Activated B cell treated with CpG ODN at 0.5 μM for 24 hours (primary cell): ENCODE results near the gene RHO. TPM values are rescaled to one million over a fixed set of nuclear protein-coding genes. Genes with fewer than 3 reads are reported as not detected.

ENCODE experiments used
- ATAC-seq: fragments of 200-7000 bp; cut with Tn5 transposase; one replicate; pipeline ENCODE4 v1.10.0; 2021; ENCODE audit warnings: low read depth, mild to moderate bottlenecking, moderate library complexity
- CTCF ChIA-PET: fragments of 350-600 bp; sonication (Branson Sonifier 250); formaldehyde crosslinking; loops from one replicate; lab custom pipeline; 2021; ENCODE audit warnings: antibody characterized with exemption; lab: Charles Lee
- POLR2A ChIA-PET: fragments of 350-600 bp; sonication (Branson Sonifier 250); formaldehyde crosslinking; loops from one replicate; lab custom pipeline; 2021; ENCODE audit warnings: antibody characterized with exemption; lab: Charles Lee
- DNase-seq: peaks from one replicate; pipeline ENCODE4 v3.0.0; 2022
- H3K27ac Mint-ChIP-seq: one replicate; pipeline ENCODE4 v1.8.0; 2020; ENCODE audit warnings: mixed read lengths
- H3K27me3 Mint-ChIP-seq: one replicate; pipeline ENCODE4 v1.8.0; 2021; ENCODE audit warnings: mixed read lengths
- H3K36me3 Mint-ChIP-seq: one replicate; pipeline ENCODE4 v1.8.0; 2021; ENCODE audit warnings: low read depth, mixed read lengths
- H3K4me1 Mint-ChIP-seq: one replicate; pipeline ENCODE4 v1.8.0; 2021; ENCODE audit warnings: mixed read lengths
- H3K4me3 Mint-ChIP-seq: one replicate; pipeline ENCODE4 v1.8.0; 2020; ENCODE audit warnings: mild to moderate bottlenecking, mixed read lengths
- H3K9me3 Mint-ChIP-seq: one replicate; pipeline ENCODE4 v1.8.0; 2020; ENCODE audit warnings: mixed read lengths
- CTCF ChIP-seq: fragments of 200-600 bp; IDR thresholded peaks from one replicate; pipeline ENCODE4 v1.8.0; 2022; ENCODE audit warnings: antibody characterized with exemption, mild to moderate bottlenecking
- intact Hi-C: fragments of 100-400 bp; cut with micrococcal nuclease; formaldehyde crosslinking; loops from one replicate; pipeline ENCODE4 v1.15.1; 2024
- total RNA-seq: library from RNA; stranded (reverse); gene quantifications from 2 replicates; pipeline ENCODE4 v1.2.3, GENCODE V29; 2022

Gene RHO
- total RNA-seq, 1 donor from 2014 or later: not detected

DNA sequence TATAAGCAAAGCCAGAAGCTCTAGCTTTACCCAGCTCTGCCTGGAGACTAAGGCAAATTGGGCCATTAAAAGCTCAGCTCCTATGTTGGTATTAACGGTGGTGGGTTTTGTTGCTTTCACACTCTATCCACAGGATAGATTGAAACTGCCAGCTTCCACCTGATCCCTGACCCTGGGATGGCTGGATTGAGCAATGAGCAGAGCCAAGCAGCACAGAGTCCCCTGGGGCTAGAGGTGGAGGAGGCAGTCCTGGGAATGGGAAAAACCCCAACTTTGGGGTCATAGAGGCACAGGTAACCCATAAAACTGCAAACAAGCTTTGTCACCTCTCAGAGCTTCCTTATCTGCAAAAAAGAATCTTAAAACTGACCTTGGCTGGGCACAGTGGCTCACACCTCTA is 6.6 kb downstream of the RHO start:
- no peaks in the 10 kb centered on the region for H3K36me3 Mint-ChIP-seq
- no peak for ATAC-seq
- no peak overlapping the region for H3K27ac Mint-ChIP-seq
- CTCF ChIA-PET: interaction anchor here (0.6 to 1.1 kb wide), 2 partner anchors 42 to 406 kb away, joined by 3 read pairs; no protein-coding TSS in a partner anchor
- H3K4me1 Mint-ChIP-seq: no peaks in the 10 kb centered on the region
- POLR2A ChIA-PET: interaction anchor here (1.2 kb wide), 1 partner anchor 9 kb away, joined by 4 read pairs; no protein-coding TSS in a partner anchor
- DNase-seq: no peak
- no peak for TF ChIP-seq CTCF
- intact Hi-C loops: no loop called here
- H3K9me3 Mint-ChIP-seq: no peaks in the 10 kb centered on the region
- H3K4me3 Mint-ChIP-seq: no peak overlapping the region
- H3K27me3 Mint-ChIP-seq: no peaks in the 10 kb centered on the region

GRCh38 chr3:129536374-129536667 is 7.9 kb downstream of the RHO start:
- ChIA-PET CTCF (no interaction called here), POLR2A (no interaction called here)
- no peak for DNase-seq
- intact Hi-C loops: no loop called here
- ATAC-seq: no peak
- H3K27ac Mint-ChIP-seq: no peak overlapping the region
- no peaks in the 10 kb centered on the region for H3K27me3 Mint-ChIP-seq
- no peaks in the 10 kb centered on the region for H3K4me1 Mint-ChIP-seq
- no peak overlapping the region for H3K4me3 Mint-ChIP-seq
- H3K36me3 Mint-ChIP-seq: no peaks in the 10 kb centered on the region
- H3K9me3 Mint-ChIP-seq: no peaks in the 10 kb centered on the region
- TF ChIP-seq CTCF: no peak

DNA sequence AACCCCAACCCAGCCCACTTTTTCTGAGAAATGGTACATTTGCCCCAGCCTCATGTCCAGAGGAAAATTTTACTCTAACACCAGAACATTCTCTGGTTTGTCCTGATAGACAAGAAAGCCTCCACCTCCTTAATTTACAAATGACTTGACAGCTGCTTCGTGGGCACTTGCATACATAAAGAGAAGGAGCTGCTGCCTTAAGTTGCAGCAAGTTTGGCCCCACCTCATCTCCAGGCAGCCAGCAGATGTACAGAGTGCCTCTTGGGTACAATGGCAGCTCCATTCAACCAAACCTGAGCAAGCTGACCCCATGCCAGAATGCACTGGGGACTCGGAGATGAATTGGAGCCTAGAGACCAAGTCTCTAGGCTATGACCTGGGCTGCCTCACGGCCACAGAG is 8.4 kb downstream of the RHO start:
- Mint-ChIP-seq H3K27me3 (no peaks in the 10 kb centered on the region), H3K36me3 (no peaks in the 10 kb centered on the region), H3K27ac (no peak overlapping the region), H3K4me1 (no peaks in the 10 kb centered on the region), H3K4me3 (no peak overlapping the region), H3K9me3 (no peaks in the 10 kb centered on the region)
- intact Hi-C loops: no loop called here
- no peak for TF ChIP-seq CTCF
- DNase-seq: no peak
- ATAC-seq: no peak
- POLR2A ChIA-PET: no interaction called here
- CTCF ChIA-PET: no interaction called here

- intact Hi-C loops: no loop called here
- no peak overlapping the region for H3K4me3 Mint-ChIP-seq
- CTCF ChIA-PET: no interaction called here
Measured at GRCh38 chr3:129539206-129539605, 10.8 kb downstream of the RHO start.

DNA sequence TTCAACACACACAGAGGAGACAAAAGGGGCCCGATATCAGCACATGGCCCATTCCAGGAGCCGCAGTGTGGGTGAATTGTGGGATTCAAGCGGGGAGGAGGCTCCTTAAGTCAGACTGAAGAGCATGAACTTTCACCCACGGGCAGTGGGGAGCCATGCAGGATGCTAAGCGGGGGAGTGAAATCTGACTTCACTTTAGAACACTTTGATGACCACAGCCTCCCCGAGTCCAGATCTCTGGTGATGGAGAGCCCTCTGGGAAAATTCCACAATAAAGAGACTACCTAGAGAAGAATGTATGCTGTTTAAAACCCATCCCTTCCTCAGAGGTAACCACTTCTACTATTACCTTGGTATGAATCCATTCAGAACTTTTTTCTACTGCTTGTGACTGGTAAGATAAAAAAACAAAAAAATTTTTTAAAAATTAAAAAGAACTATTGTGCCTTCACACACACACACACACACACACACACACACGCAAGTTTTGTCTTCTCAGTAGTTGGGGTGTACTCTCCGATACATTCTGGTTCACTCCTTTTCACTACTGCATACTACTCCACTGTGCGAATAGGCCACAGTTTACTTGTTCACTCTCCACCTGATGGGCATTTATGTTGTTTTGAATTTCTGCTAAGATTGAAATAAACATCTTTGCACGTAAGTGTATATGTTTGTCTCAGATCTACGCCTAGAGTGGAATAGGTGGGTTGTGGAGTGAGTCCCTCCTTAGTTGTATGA is 12.5 kb downstream of the RHO start:
- Mint-ChIP-seq H3K9me3 (no peaks in the 10 kb centered on the region), H3K27me3 (no peaks in the 10 kb centered on the region), H3K4me3 (no peak overlapping the region), H3K27ac (no peak overlapping the region), H3K36me3 (no peaks in the 10 kb centered on the region), H3K4me1 (no peaks in the 10 kb centered on the region)
- ATAC-seq: no peak
- DNase-seq: no peak
- TF ChIP-seq CTCF: no peak
- intact Hi-C loops: no loop called here
- ChIA-PET CTCF (no interaction called here), POLR2A (no interaction called here)

More at GRCh38 chr3:129539206-129539605, 10.8 kb downstream of the RHO start:
- TF ChIP-seq CTCF: no peak
- no peaks in the 10 kb centered on the region for H3K4me1 Mint-ChIP-seq
- no peak overlapping the region for H3K27ac Mint-ChIP-seq
- ATAC-seq (no peak), DNase-seq (no peak)
- POLR2A ChIA-PET: no interaction called here
- no peaks in the 10 kb centered on the region for H3K36me3 Mint-ChIP-seq
- no peaks in the 10 kb centered on the region for H3K9me3 Mint-ChIP-seq
- H3K27me3 Mint-ChIP-seq: no peaks in the 10 kb centered on the region
